H1 (cell line): ENCODE measurements around the gene EGR1. TPM values are rescaled to one million over a fixed set of nuclear protein-coding genes. Genes with fewer than 3 reads are reported as not detected.

Experiments
- CTCF ChIA-PET: fragments of 300-600 bp; sonication (Branson Sonifier 250); formaldehyde crosslinking; loops from one replicate; lab custom pipeline; 2021; ENCODE audit not compliant: partially characterized antibody; lab: Charles Lee
- POLR2A ChIA-PET: fragments of 300-600 bp; sonication (Branson Sonifier 250); formaldehyde crosslinking; loops from one replicate; lab custom pipeline; 2021; ENCODE audit warnings: inconsistent platforms; ENCODE audit not compliant: partially characterized antibody; lab: Charles Lee
- DNase-seq, 2 experiments: peaks; one replicate each; pipeline versions ENCODE4 v3.0.0 to v3.0.0-alpha.2; 2010 to 2022; ENCODE audit warnings: low spot score in 2 of 2, low read depth in 1 of 2, mixed read lengths in 1 of 2
- FAIRE-seq: peaks from 2 replicates; lab custom pipeline; 2011; peaks lifted over from hg19 to GRCh38; lab: Jason Lieb, UNC
- H2AFZ ChIP-seq: 2 replicates; pipeline ENCODE4 v1.8.1; 2012; ENCODE audit warnings: low read length, inconsistent platforms
- H2AK5ac ChIP-seq: 2 replicates; pipeline ENCODE4 v1.6.1; 2013; ENCODE audit warnings: low read depth, low read length
- H2BK120ac ChIP-seq: replicated peaks from 2 replicates; pipeline ENCODE3; 2013; ENCODE audit warnings: low read depth, low read length, inconsistent platforms
- H2BK12ac ChIP-seq: 2 replicates; pipeline ENCODE4 v1.6.1; 2013; ENCODE audit warnings: low read depth, low read length
- H2BK15ac ChIP-seq: 2 replicates; pipeline ENCODE4 v1.6.1; 2013; ENCODE audit warnings: low read length
- H2BK20ac ChIP-seq: 2 replicates; pipeline ENCODE4 v1.6.1; 2013; ENCODE audit warnings: low read length
- H2BK5ac ChIP-seq: 2 replicates; pipeline ENCODE4 v1.6.1; 2013; ENCODE audit warnings: low read depth, low read length
- H3K14ac ChIP-seq: 2 replicates; pipeline ENCODE4 v1.6.1; 2013; ENCODE audit warnings: inconsistent platforms; ENCODE audit not compliant: insufficient read length
- H3K18ac ChIP-seq: 2 replicates; pipeline ENCODE4 v1.6.1; 2013; ENCODE audit warnings: low read length; ENCODE audit errors: extremely low read depth
- H3K23ac ChIP-seq: 2 replicates; pipeline ENCODE4 v1.6.1; 2013; ENCODE audit warnings: inconsistent platforms; ENCODE audit not compliant: insufficient read length
- H3K23me2 ChIP-seq: 2 replicates; pipeline ENCODE4 v1.6.1; 2013; ENCODE audit warnings: low read depth, low read length
- H3K27ac ChIP-seq: 2 replicates; pipeline ENCODE4 v1.6.1; 2011; ENCODE audit warnings: low read depth, low read length, inconsistent platforms
- H3K27me3 ChIP-seq, 4 experiments: replicated peaks in 1 of 4; 1 replicate in 1 of 4; 2 replicates in 3 of 4; pipeline versions ENCODE4 v1.6.1 to v1.8.1; 2011 to 2013; ENCODE audit warnings: low read length in 3 of 4, mild to moderate bottlenecking in 3 of 4, inconsistent platforms in 2 of 4, mixed read lengths in 2 of 4, moderate library complexity in 1 of 4; ENCODE audit not compliant: control insufficient read depth in 3 of 4, insufficient read depth in 3 of 4; ENCODE audit errors: extremely low read depth in 1 of 4
- H3K36me3 ChIP-seq, 4 experiments: 2 replicates each; pipeline versions ENCODE4 v1.6.1 to v1.8.1; 2011 to 2013; ENCODE audit warnings: mild to moderate bottlenecking in 4 of 4, low read length in 3 of 4, moderate library complexity in 2 of 4, control low read depth in 1 of 4, inconsistent platforms in 1 of 4; ENCODE audit not compliant: insufficient read depth in 4 of 4, control insufficient read depth in 2 of 4
- H3K4ac ChIP-seq: replicated peaks from 2 replicates; pipeline ENCODE3; 2013; ENCODE audit warnings: low read length, low read depth, mixed read lengths, inconsistent platforms; ENCODE audit not compliant: insufficient read length
- H3K4me1 ChIP-seq, 4 experiments: replicated peaks in 1 of 4; 1 replicate in 1 of 4; 2 replicates in 3 of 4; pipeline versions ENCODE4 v1.6.1 to v1.8.1; 2011 to 2013; ENCODE audit warnings: low read length in 3 of 4, inconsistent platforms in 2 of 4, mixed read lengths in 1 of 4; ENCODE audit not compliant: insufficient read depth in 4 of 4, control insufficient read depth in 3 of 4
- H3K4me2 ChIP-seq, 2 experiments: 2 replicates each; pipeline versions ENCODE4 v1.6.1 to v1.8.1; 2011 to 2013; ENCODE audit warnings: low read depth in 2 of 2, low read length in 2 of 2, control low read depth in 1 of 2, inconsistent platforms in 1 of 2, mild to moderate bottlenecking in 1 of 2; ENCODE audit not compliant: insufficient read depth in 1 of 2
- H3K4me3 ChIP-seq, 4 experiments: fragments of 200-600, 300-600 bp in 1 of 4; sonication (generic), shearing (Covaris generic), sonication (Bioruptor Twin) in 1 of 4; 2 replicates each; pipeline versions ENCODE4 v1.5.1 to v1.8.1; 2011 to 2016; ENCODE audit warnings: low read length in 4 of 4, low read depth in 3 of 4, control low read depth in 2 of 4, inconsistent platforms in 2 of 4, mild to moderate bottlenecking in 2 of 4, mixed read lengths in 1 of 4, moderate library complexity in 1 of 4; ENCODE audit not compliant: insufficient read depth in 2 of 4; ENCODE audit errors: extremely low read depth in 1 of 4
- H3K56ac ChIP-seq: replicated peaks from 2 replicates; pipeline ENCODE3; 2013; ENCODE audit warnings: low read depth, mild to moderate bottlenecking, mixed read lengths, low read length, inconsistent platforms; ENCODE audit not compliant: insufficient read length
- H3K79me1 ChIP-seq: 2 replicates; pipeline ENCODE4 v1.6.1; 2013; ENCODE audit warnings: low read depth, low read length, control low read depth
- H3K79me2 ChIP-seq, 2 experiments: 2 replicates each; pipeline versions ENCODE4 v1.6.1 to v1.8.1; 2012 to 2013; ENCODE audit warnings: low read length in 2 of 2, mild to moderate bottlenecking in 2 of 2, inconsistent platforms in 1 of 2; ENCODE audit not compliant: insufficient read depth in 2 of 2, control insufficient read depth in 1 of 2
- H3K9ac ChIP-seq, 4 experiments: replicated peaks in 1 of 4; 1 replicate in 1 of 4; 2 replicates in 3 of 4; pipeline versions ENCODE4 v1.6.1 to v1.8.1; 2011 to 2013; ENCODE audit warnings: low read depth in 3 of 4, low read length in 3 of 4, control low read depth in 2 of 4, mild to moderate bottlenecking in 2 of 4, moderate library complexity in 2 of 4, inconsistent platforms in 1 of 4; ENCODE audit errors: extremely low read depth in 1 of 4
- H3K9me3 ChIP-seq, 2 experiments: 2 replicates each; pipeline versions ENCODE4 v1.6.1 to v1.8.1; 2012 to 2013; ENCODE audit warnings: mild to moderate bottlenecking in 2 of 2, moderate library complexity in 2 of 2, control low read depth in 1 of 2, inconsistent platforms in 1 of 2, low read depth in 1 of 2, low read length in 1 of 2, mixed read lengths in 1 of 2; ENCODE audit not compliant: insufficient read depth in 2 of 2
- H4K20me1 ChIP-seq, 2 experiments: replicated peaks in 1 of 2; 2 replicates each; pipeline versions ENCODE3 to v1.8.1; 2011 to 2013; ENCODE audit warnings: inconsistent platforms in 2 of 2, low read length in 2 of 2, mild to moderate bottlenecking in 1 of 2; ENCODE audit not compliant: insufficient read depth in 2 of 2, control insufficient read depth in 1 of 2
- H4K5ac ChIP-seq: 2 replicates; pipeline ENCODE4 v1.6.1; 2013; ENCODE audit warnings: low read length, low read depth, mixed read lengths, inconsistent platforms; ENCODE audit not compliant: insufficient read length
- H4K8ac ChIP-seq: 2 replicates; pipeline ENCODE4 v1.8.0; 2013; ENCODE audit warnings: mild to moderate bottlenecking, moderate library complexity, low read length, inconsistent platforms; ENCODE audit not compliant: insufficient read depth; ENCODE audit errors: extremely low read depth
- H4K91ac ChIP-seq: replicated peaks from 2 replicates; pipeline ENCODE3; 2013; ENCODE audit warnings: low read length, mixed read lengths, inconsistent platforms; ENCODE audit not compliant: insufficient read length
- CREB1 ChIP-seq: IDR thresholded peaks from 2 replicates; pipeline ENCODE4 v1.6.1; 2012; ENCODE audit warnings: inconsistent platforms
- EGR1 ChIP-seq: IDR thresholded peaks from 2 replicates; pipeline ENCODE4 v1.6.1; 2011; ENCODE audit warnings: low read depth, low read length, borderline replicate concordance
- EP300 ChIP-seq, 2 experiments: IDR thresholded peaks; 1 replicate in 1 of 2; 2 replicates in 1 of 2; pipeline ENCODE4 v1.6.1; 2011 to 2012; ENCODE audit warnings: low read depth in 2 of 2, low read length in 2 of 2, mild to moderate bottlenecking in 2 of 2, borderline replicate concordance in 1 of 2, inconsistent platforms in 1 of 2, moderate library complexity in 1 of 2
- HDAC2 ChIP-seq, 2 experiments: fragments of 300-600 bp in 1 of 2; sonication (generic) in 1 of 2; IDR thresholded peaks; 2 replicates each; pipeline ENCODE4 v1.6.1; 2011 to 2012; ENCODE audit warnings: low read depth in 2 of 2, low read length in 2 of 2, mild to moderate bottlenecking in 2 of 2, moderate library complexity in 2 of 2, borderline replicate concordance in 1 of 2, inconsistent platforms in 1 of 2
- JUND ChIP-seq: IDR thresholded peaks from 2 replicates; pipeline ENCODE4 v1.6.1; 2011; ENCODE audit warnings: mild to moderate bottlenecking, improper control_type of control experiment, low read length
- KDM5A ChIP-seq: fragments of 200-600 bp; IDR thresholded peaks from 2 replicates; pipeline ENCODE4 v1.7.1; 2012; ENCODE audit warnings: mild to moderate bottlenecking, low read length, inconsistent platforms, mixed read lengths
- RAD21 ChIP-seq, 2 experiments: IDR thresholded peaks in 1 of 2; conservative IDR thresholded peaks in 1 of 2; 2 replicates each; pipeline ENCODE4 v1.6.1; 2011; ENCODE audit warnings: low read depth in 2 of 2, low read length in 2 of 2, improper control_type of control experiment in 1 of 2, inconsistent platforms in 1 of 2, mild to moderate bottlenecking in 1 of 2, moderate library complexity in 1 of 2
- RBBP5 ChIP-seq: IDR thresholded peaks from 2 replicates; pipeline ENCODE4 v1.7.1; 2012; ENCODE audit warnings: low read depth, mild to moderate bottlenecking, inconsistent platforms, low read length, moderate library complexity, borderline replicate concordance
- SP1 ChIP-seq: IDR thresholded peaks from 2 replicates; pipeline ENCODE4 v1.6.1; 2011; ENCODE audit warnings: low read depth, low read length
- SUZ12 ChIP-seq: fragments of 200-600 bp; sonication (generic); IDR thresholded peaks from 2 replicates; pipeline ENCODE4 v1.6.1; 2012; ENCODE audit warnings: mild to moderate bottlenecking, inconsistent platforms, low read length, moderate library complexity, mixed read lengths
- WGBS, 2 experiments: shearing (Covaris generic) in 1 of 2; methylation state at CpG; one replicate each; pipeline versions ENCODE4 v1.1.6 to v1.1.7; 2013 to 2015; ENCODE audit warnings: low lambda C conversion rate in 2 of 2, mixed read lengths in 2 of 2, inconsistent platforms in 1 of 2, low coverage in 1 of 2, missing lambda C conversion rate in 1 of 2; ENCODE audit not compliant: insufficient replicate concordance in 2 of 2, insufficient coverage in 1 of 2, insufficient read length in 1 of 2; ENCODE audit errors: extremely low coverage in 1 of 2, missing lambda C conversion rate in 1 of 2; 5-methylcytosine and 5-hydroxymethylcytosine counted together
- polyA plus RNA-seq, 7 experiments: library from polyadenylated mRNA; depleted of rRNA in 3 of 7; stranded (reverse) in 5 of 7; unstranded in 2 of 7; fragments of >200 nt in 5 of 7; fragments of 200-250 nt in 2 of 7; gene quantifications; 1 replicate in 5 of 7; 2 replicates in 1 of 7; 4 replicates in 1 of 7; pipeline versions ENCODE4 v1.2.1 to v1.2.3, GENCODE V29; 2011 to 2013; ENCODE audit warnings: missing spikeins in 2 of 7, mixed read lengths in 2 of 7
- total RNA-seq: library from RNA; stranded (reverse); fragmentation: NEBNext Ultra II Directional; extraction: Animal tissue kit (Norgen Biotek cat#: 25700); gene quantifications from 2 replicates; pipeline ENCODE4 v1.2.1, GENCODE V29; 2021
- TF ChIP-seq, protein P1 (sequence below), 3 experiments: IDR thresholded peaks; 1 replicate in 2 of 3; 2 replicates in 1 of 3; pipeline versions ENCODE4 v1.5.1 to v1.6.1; 2011; ENCODE audit warnings: low read length in 3 of 3, mild to moderate bottlenecking in 3 of 3, inconsistent platforms in 2 of 3, low read depth in 1 of 3, moderate library complexity in 1 of 3; ENCODE audit not compliant: insufficient read depth in 1 of 3; ENCODE audit errors: control extremely low read depth in 1 of 3

EGR1 gene
- total and polyA plus RNA-seq, 2 of the 8 experiments (the other 6 are each of a cell fraction or from before 2014, with no cell fraction given) = 16.2 to 35.5 TPM

DNA sequence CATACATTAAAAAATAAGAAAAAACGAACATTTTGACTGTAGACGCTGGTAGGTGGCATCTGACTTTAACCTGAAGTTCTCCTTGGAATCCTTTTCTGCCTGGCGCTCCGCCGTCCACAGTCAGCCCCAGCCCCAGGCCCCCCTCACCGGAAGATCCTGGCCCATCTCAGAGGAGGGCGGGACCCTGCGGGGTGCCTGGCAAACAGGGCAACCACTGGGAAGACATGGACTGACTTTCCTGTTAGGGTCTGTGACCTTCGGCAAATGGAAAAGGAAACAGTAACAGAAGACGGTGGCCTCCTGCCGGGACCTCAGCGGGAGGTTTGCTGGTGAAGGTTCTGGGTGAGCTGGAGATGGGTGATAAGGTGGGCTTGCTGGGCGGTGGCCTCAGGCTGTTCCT, 11.7 kb upstream of the EGR1 start:
- Histone ChIP-seq H3K23ac (no peak overlapping the region), H2BK15ac (no peak overlapping the region), H3K79me1 (no peaks in the 10 kb centered on the region), H4K91ac (no peak overlapping the region), H2BK12ac (no peak overlapping the region), H2BK120ac (no peak overlapping the region), H4K5ac (no peak overlapping the region), H3K4me2 (no peak overlapping the region), H3K9ac (no peak overlapping the region), H2BK20ac (no peak overlapping the region), H3K14ac (no peak overlapping the region), H3K9me3 (no peaks in the 10 kb centered on the region), H3K4me1 (peaks cover 0 to 19% (median 12%) of the 10 kb centered on the region in 4 experiments; a peak in 5 of 7 replicates), H3K27me3 (no peaks in the 10 kb centered on the region), H3K4ac (no peak overlapping the region), H3K36me3 (no peaks in the 10 kb centered on the region), H3K27ac (no peak overlapping the region), H3K56ac (no peak overlapping the region), H4K20me1 (no peaks in the 10 kb centered on the region), H3K23me2 (no peaks in the 10 kb centered on the region), H2AFZ (no peak overlapping the region), H2AK5ac (no peak overlapping the region), H3K4me3 (no peak overlapping the region), H3K79me2 (no peaks in the 10 kb centered on the region), H3K18ac (no peak overlapping the region), H4K8ac (no peak overlapping the region; the same call in 1 of the 2 replicates), H2BK5ac (no peak overlapping the region)
- DNase-seq (no peak), FAIRE-seq (no peak)
- ChIA-PET POLR2A (interaction anchor here (1.2 to 4.6 kb wide), 3 partner anchors 12 to 50 kb away, joined by 4 to 51 read pairs (median 28); partner anchors contain the start of gene EGR1), CTCF (interaction anchor here (1.8 to 24.9 kb wide), 3 partner anchors 8 to 94 kb away, joined by 4 to 532 read pairs (median 215); partner anchors contain the start of gene EGR1)
- WGBS, 2 experiments = 82% methylated on average over 13 of the region's 13 CpGs; no CpG with 5 or more reads in 1 of the 2 experiments
- TF ChIP-seq RBBP5 (no peak), EGR1 (no peak), KDM5A (no peak), HDAC2 (IDR thresholded peaks at IDR 0.05; ENCODE audit: borderline replicate concordance in 1 of 2, low read depth in 2 of 2, low read length in 2 of 2) (no peak), RAD21 (IDR thresholded peaks at IDR 0.05 in 1 of 2, conservative IDR thresholded peaks at IDR 0.05 in 1 of 2; ENCODE audit: low read depth in 2 of 2, low read length in 2 of 2) (no peak), EP300 (IDR thresholded peaks at IDR 0.05; ENCODE audit: borderline replicate concordance in 1 of 2, low read depth in 2 of 2, low read length in 2 of 2) (no peak), JUND (no peak), SP1 (no peak), SUZ12 (no peak), CREB1 (no peak)
- TF ChIP-seq, protein P1, sequence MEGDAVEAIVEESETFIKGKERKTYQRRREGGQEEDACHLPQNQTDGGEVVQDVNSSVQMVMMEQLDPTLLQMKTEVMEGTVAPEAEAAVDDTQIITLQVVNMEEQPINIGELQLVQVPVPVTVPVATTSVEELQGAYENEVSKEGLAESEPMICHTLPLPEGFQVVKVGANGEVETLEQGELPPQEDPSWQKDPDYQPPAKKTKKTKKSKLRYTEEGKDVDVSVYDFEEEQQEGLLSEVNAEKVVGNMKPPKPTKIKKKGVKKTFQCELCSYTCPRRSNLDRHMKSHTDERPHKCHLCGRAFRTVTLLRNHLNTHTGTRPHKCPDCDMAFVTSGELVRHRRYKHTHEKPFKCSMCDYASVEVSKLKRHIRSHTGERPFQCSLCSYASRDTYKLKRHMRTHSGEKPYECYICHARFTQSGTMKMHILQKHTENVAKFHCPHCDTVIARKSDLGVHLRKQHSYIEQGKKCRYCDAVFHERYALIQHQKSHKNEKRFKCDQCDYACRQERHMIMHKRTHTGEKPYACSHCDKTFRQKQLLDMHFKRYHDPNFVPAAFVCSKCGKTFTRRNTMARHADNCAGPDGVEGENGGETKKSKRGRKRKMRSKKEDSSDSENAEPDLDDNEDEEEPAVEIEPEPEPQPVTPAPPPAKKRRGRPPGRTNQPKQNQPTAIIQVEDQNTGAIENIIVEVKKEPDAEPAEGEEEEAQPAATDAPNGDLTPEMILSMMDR (IDR thresholded peaks at IDR 0.05; ENCODE audit: control extremely low read depth in 1 of 3, insufficient read depth in 1 of 3, low read depth in 1 of 3, low read length in 3 of 3) = no peak
